NCI-H146 (cell line): ENCODE measurements around the gene ZNF185.

Source experiments
- DNase-seq: peaks from one replicate; lab custom pipeline; 2025; lab: John Stamatoyannopoulos, UW

Gene ZNF185

DNA sequence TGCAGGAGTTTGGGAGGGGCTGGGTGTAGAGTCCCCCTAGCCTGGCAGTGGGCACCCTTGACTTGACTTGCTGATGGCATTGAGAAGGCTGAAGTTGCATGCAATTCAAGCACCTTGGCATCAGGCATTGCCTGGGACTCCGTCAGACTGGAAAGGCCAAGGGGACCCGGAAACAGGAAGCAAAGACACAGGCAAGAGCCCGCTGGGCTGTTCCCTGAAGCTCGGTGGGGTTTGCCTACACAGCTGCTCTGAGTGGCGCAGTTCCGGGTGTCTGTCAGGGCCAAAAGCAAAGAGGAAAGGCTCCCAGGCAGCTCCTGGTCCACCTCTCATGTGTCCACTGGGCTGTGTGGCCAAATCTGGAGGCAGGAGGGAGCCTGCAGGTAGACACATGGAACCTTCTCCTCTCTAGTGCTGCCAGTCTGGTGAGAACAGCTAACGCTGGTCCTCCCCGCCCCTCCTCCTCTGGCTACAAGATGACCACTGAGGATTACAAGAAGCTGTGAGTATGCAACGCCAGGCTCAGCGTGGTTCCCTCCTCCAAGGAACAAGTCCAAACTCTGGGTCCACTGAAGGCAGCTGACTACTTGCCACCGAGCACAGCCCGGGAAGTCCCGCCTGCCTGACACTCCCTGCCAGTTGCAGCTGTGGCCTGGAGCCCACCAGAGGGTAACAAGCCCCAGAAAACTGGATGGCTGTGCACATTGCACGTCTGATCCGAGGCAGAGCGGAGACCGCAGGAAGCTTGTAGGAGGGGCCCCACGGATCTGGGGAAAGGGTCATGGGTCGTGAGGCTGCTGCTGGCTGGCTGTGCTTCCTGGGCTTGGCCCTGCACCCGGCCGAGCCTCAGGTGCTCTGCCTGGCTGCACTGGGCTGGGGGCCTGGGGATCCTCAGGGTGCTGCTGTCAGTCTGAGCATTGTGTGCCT is 20.1 kb downstream of the ZNF185 start:
- no peak for DNase-seq

DNA sequence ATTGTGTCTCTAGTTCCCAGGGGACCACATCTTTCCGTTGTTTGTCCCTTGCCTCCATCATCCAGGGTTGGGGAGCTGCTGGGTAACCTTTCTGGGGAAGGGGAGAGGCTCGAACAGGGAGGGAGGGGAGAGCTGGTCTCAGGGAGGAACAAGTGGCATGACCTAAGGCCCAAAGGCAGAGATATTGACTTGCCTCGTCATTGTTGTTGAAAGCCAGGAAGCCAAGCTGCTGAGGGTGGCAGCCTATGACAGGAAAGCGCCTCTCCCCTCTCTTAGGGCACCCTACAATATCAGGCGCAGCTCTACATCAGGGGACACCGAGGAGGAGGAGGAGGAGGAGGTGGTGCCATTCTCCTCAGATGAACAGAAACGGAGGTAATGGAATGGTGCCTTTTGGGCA is 20.8 kb downstream of the ZNF185 start:
- no peak for DNase-seq

DNA sequence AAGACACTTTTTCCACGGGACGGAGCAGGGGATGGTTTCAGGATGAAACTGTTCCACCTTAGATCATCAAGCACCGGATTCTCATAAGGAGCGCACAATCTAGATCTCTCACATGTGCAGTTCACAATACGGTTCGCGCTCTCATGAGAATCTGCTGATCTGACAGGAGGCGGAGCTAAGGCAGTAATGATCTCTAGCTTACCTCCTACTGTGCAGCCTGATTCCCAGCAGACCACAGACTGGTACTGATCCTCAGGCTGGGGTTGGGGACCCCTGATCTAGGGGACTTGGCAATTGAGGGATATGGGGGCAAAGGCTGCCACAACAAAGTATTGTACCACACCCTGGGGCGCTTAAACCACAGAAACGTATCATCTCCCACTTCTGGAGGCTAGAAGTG is 25.7 kb downstream of the ZNF185 start:
- no peak for DNase-seq

DNA sequence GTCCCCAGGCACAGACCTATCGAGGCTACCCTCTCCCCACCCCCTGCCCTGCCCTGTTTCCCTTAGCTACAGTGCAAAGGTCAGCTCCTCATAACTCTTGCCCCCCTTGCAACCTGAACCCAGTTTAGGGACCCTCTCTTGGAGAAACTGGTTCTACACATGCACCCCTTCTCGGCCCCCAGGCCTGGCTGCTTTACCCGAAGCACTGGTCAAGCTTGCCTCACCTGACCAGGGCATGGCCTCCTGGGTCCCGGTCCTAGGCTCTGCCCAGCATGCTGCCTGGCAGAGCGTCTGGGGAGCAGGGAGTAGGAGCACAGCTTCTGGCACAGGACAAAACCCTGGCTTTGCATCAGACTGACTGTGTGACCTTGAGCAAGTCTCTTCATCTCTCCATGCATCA is 28.0 kb downstream of the ZNF185 start:
- no peak for DNase-seq

DNA sequence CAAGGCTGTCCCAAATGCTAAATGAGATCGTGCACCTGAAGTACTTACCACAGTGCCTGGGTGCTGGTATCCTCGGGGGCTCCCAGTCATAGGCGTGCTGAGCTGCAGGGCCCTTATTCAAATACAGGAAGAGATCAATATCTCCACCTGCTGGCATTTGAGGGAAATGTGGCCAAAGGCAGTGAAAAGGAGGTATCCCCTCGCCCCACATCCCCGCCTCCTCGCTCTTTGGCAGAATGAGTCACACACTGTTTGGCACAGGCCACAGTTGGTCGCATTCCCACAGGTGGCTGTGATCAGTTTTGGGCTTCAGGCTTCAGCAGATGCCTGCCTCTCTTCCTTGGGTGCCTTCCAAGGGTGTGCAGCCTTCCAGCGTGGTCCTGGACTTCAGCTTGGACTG is 28.4 kb downstream of the ZNF185 start:
- peak; percentile 68 for DNase-seq

DNA sequence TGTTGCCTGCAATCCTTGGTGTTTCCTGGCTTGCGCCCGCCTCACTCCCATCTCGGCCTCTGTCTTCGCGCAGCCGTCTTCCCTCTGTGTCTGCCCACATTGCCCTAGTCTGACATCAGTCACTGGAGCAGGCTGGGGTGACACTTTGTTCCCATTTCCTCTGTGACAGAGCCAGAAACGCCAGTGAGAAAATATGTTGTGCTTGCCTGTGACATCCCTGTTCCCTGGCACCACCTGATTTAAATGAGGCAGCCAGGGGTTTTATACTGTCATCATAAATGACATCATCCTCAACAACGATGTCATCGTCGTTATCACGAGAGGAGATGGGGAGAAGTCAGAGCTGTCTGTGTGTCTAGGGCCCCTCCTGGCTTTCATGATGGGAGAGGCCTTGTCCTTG is 29.1 kb downstream of the ZNF185 start:
- DNase-seq, result no peak

DNA sequence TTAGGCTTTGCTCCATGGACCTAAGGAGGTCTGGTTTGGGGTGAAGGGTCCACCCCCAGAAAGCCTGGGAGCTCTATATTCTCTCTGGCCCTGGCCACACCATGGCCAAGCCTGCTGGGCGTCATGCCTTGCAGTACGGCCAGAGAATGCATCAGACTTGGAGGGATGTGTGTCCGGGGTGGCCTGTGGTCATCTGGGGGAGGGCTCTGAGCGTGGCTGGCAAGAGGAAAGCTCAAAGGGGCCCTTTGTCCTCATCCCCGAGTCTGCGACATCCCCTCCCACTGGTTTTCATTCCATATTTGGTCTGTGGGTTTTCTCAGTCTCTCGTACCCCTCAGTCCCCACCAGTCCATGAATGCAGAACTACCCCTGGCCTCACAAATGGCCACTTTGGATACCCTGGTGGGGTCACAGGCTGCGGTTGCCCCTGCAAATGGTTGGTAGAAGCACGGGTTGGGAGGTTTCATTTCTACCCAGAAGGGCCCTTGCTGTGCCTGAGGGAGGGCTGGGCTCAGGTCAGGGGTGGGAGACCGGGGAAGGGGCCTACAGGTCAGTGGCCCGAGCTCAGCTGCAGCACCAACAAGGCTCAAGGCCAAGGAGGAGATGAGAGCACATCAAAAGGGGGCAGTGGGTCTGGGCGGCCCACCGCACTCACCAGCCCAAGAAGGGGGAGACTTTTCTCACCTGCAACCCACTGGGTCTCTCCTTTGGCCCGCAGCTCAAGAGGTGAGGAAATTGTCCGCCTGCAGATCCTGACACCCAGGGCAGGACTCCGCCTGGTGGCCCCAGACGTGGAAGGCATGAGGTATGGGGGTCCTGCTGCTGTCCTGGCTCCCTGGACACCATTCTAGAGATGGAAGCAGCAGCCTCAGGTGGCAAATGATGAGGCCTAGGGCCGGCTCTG is 30.2 kb downstream of the ZNF185 start:
- DNase-seq, result no peak

DNA sequence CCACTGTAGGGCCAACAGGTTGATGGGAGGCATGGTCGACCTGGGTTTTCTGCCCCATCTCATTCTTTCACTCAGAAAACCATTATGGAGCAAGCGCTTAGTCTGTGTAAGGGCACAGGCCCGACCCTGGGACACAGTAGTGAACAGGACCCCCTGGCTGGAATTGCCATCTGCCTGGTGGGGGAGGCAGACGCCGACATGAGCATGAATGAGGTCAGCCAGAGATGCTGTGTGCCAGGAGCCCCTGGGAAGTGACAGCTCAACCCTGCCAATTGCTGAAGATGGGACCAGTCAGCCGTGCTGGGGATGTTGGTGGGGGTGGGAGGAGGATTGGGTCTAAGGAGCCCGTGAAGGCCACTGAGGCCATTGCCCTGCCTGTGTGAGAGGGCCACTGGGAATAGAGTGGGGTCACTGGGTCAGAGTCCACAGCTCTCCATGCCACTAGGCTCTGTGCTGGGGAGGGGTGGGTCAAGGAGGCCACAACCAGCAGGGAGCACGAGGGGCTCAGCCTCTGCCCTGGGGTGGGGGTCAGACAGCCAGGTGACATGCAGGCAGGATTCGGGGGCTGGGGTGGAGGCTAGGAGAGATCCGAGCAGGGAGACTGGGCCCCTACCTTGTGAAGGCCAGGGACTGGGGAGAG is 31.0 kb downstream of the ZNF185 start:
- DNase-seq, result no peak

DNA sequence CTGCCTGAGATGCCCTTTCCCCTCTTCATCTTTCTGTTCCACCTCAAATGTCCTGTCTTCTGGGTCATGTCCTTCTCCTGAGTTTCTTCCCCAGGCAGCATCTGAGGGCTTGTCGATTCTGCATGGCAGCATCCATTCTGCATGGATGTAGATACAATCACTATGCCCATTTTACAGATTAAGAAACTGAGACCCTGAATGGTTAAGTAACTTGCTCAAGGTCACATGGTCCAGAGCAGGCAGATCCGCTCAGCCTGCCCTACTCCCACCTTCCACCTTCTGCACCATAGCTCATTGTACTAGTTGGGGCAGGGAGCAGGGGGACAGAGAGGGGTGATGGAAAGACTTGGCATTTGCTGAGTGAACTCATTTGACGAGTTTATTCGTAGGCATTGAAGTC is 32.0 kb downstream of the ZNF185 start:
- no peak for DNase-seq

DNA sequence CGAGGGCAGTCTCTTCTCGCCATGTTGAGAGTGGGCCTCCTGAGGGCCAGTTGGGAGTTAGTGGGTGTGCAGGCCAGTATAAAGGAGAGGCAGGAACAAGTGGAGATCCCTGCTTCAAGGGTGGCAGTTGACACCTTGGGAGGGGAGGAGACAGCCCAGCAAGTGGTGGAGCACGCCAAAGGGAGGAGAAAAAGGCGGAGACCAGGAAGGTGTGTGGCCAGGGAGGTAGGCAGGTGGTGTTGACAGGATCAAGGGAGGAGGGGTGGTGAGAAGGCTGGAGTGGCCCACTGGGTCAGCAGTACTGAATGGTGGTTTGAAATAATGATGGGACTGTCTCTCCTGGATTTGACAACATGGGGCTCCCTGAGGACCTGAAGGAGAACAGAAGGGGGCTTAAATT is 32.6 kb downstream of the ZNF185 start:
- DNase-seq, result no peak

DNA sequence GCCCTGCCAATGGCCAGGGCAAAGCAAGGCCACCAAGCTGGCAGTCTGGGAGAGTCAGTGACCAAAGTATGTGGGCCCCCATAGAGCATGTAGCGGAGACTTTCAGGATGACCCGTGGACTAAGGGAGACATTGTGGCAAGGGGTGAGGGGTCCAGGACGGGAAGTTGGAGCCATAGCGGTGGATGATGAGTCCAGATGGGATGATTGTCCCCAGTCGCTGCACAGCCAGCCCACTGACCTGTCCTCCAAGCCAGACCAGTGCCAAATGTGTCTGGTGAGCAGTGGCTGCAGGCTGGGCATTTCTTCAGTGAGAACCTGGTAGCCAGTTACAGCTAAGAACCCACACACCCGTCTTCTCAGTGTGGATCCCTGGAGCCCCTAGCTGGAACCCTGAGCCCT is 34.3 kb downstream of the ZNF185 start:
- no peak for DNase-seq

DNA sequence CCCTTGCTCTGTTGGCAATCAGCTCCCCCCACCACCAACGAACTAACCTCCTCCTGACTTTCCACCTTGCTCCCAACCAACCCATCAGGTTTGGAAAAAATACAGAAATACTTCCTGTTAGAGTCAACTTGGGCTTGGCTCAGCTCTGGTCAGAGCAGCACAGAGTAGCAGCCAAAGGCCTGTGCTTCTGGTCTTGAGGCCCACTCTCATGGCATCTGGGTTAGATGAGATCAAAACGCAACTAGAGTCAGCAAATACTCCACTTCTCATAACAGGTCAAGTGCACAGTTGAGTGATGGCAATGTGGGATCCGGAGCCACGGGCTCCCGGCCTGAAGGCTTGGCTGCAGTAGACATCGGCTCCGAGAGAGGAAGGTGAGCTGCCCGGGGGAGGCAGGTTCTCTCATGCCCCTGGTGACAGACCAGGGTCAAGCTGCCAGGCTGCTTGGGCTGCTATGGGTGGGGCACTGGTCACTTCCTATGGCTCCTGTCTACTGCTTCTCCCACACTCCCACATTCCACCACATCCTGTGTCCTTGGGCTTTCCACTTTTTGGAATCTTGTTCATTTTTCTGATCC is 34.8 kb downstream of the ZNF185 start:
- DNase-seq, result no peak

DNA sequence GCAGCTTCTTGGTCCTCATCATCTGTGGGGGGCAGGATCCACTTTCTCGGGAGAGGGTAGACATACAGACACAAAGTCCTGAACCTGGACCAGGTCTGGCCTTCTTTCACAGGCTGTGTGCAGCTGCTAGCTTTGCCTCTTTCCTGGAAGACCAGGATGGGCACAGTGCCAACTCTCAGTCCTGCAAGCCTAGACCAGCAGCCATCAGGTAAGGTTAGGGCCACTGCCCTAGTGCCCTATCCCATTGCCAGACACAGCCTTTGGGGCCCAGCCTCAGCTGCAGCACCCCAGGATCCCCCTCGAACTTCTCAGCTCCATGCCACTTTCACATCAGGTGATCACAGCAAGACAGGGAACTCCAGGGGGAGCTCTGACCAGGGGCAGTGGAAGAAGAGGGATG is 38.4 kb downstream of the ZNF185 start:
- DNase-seq, result no peak

DNA sequence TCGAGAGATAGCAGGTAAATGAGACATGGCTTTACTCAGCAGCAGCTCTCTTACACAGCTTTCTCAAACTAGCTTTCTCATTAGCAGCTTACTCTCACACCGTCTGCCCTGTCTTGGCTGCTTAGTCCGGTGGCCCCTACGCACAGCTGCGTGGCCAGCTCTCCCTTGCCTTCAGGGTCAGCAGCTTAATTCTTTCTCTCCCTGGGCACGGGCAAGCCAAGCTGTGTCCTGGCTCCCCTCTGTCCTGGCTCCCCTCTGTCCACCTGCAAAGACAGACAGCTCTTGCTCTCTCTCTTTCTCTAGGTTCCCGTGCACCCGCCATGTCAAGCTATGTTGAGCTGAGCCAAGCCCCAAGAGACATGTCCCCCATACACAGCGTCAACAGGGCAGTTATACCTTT is 39.4 kb downstream of the ZNF185 start:
- DNase-seq, result no peak

DNA sequence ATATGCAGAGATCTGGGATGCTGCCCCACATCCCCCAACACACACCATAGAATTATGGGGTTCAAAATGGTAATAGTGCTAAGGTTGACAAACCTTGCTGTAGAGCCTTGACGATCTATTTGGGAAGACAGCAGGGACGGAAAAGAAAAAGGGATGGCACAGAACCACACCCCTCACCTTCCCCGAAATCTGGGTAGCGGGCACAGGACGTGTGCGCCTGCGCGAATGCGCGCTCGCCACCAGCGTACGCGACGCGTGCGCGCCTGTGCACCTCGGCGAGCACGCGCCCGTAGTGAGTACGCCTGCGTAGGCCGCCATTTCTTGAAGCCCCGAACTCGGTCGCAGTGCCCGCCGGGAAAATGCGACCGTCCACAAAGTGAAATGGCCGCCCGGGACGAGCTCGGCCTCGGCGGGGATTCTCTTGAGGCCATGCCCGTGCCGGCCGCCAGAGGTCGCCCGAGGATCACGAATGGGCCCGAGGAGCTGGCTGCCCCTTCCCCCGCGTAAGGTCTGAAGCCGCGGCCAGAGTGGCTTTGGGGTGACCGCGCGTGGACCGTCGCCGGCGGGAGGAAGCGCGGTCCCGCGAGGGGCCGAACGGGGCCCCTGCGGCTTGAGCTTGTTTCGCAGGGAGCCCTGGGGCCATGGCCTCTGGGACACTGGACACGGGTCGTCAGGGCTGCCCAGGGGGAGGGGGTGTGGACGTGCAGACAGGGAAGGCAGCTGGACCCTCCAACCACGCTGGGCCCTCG is 43.6 kb downstream of the ZNF185 start:
- DNase-seq, result peak; percentile 92

DNA sequence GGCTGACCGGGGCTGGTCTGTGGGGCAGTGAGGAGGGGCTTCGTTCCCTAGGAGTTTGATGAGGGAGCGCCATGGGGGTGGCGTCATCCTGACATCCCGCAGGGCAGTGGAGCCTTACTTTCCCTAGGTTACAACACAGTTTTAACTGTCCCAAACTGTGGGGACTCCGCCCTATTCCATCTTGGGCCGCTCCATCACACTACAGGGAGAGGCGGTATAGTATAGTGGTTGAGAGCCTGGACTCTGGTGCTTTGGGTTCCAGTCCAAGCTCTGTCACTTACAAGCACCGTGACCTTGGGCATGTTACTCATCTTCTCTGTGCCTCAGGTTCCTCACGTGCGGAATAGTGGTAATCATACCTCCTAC is 44.2 kb downstream of the ZNF185 start:
- DNase-seq, result no peak

DNA sequence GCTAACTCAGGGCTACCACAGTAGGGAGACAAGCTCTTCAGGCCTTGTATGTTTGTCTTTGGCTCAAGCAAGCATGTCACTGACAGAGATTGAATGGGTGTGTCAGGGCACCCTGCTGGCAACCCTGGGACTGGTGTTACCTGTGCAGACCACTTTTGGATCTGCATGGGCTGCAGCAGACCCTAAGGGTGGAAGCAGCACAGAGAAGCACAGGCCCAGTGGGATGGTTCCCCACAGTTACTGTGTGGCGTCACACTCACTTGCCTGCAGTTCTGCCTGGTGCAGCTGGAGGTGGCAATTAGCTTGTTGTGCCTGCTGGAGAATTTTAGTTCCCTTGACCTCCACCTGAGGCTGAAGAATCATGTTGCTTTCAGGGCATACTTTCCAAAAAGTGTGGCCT is 46.0 kb downstream of the ZNF185 start:
- DNase-seq, result no peak

DNA sequence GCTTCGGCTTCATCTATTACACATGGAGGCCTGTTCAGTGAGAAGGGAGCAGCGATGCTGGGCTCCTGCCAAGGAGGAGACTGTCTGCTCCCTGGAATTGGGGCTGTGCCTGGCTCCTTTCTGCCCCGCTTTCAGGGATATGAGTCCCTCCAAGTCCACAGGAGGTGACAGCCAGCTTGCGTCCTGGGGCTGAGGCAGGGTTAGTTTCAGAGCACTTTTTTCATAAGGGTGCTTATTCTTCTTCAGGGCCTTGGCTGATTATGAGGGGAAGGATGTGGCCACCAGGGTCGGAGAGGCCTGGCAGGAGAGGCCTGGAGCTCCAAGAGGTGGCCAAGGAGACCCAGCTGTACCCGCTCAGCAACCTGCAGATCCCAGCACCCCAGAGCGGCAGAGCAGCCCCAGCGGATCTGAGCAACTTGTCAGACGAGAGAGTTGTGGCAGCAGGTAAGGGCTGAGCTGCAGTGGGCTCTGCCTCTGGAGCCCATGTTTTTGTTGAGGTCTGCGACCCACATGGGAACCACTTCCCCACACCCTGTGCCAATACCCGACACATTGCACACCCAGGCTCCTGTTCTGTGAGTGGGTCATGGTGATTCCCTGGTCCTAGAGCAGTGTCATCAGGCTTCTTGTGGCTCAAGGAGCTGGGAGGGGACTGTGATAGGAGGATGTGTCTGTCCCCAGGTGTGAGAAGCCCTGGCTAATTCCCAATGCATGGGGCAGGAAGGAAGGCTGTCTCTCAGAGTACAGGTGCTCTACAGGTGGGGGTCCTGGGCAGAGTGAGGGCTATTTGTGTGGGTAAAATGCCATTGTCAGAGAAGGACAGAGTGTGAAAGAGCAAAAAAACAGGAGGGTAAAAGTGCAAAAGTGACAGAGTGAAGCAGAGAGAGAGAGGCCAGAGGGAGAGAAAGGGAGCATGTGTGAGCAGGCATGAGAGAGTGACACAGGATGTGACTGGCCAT is 47.4 kb downstream of the ZNF185 start:
- DNase-seq, result no peak

DNA sequence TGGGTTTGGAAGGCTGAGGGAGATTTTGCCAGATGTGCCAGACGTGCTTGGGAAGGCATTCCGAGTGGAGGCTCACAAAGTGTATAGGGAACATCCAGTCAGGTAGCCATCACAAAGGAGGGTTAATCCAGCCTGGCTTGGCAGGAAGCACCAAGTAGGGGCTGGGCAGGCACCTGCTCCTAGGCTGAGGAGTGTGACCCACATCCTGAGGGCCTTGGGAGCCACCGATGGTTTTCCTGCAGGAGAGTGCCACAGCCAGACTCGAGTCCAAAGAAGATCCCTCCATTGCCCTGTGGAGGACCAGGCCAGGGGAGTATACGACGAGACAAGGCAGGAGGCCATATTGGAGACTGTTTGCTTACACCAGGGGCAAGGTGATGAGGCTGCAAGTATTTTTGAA is 48.8 kb downstream of the ZNF185 start:
- no peak for DNase-seq
